HEK293 (cell line): ENCODE data around the gene TNFRSF8.

Source experiments
- BCL11A ChIP-seq: fragments of 450-650 bp; formaldehyde crosslinking; IDR thresholded peaks from 2 replicates; pipeline ENCODE4 v1.5.1; 2016; ENCODE audit warnings: low read depth, missing biosample characterization, missing genetic modification characterization
- PRDM4 ChIP-seq: fragments of 450-650 bp; formaldehyde crosslinking; IDR thresholded peaks from 2 replicates; pipeline ENCODE4 v1.5.1; 2017; ENCODE audit warnings: missing biosample characterization, missing genetic modification characterization
- RBAK ChIP-seq: fragments of 450-650 bp; formaldehyde crosslinking; IDR thresholded peaks from 2 replicates; pipeline ENCODE4 v1.5.1; 2016; ENCODE audit warnings: missing biosample characterization, missing genetic modification characterization
- ZBTB11 ChIP-seq: fragments of 450-650 bp; formaldehyde crosslinking; conservative IDR thresholded peaks from 2 replicates; pipeline ENCODE4 v1.5.1; 2016; ENCODE audit warnings: low read depth, missing biosample characterization, missing genetic modification characterization
- ZBTB7A ChIP-seq: fragments of 450-650 bp; formaldehyde crosslinking; IDR thresholded peaks from 2 replicates; pipeline ENCODE4 v1.5.1; 2016; ENCODE audit warnings: low read depth, missing biosample characterization, missing genetic modification characterization
- ZEB2 ChIP-seq: fragments of 450-650 bp; formaldehyde crosslinking; IDR thresholded peaks from 2 replicates; pipeline ENCODE4 v1.5.1; 2016; ENCODE audit warnings: missing biosample characterization, missing genetic modification characterization
- ZNF211 ChIP-seq: fragments of 450-650 bp; formaldehyde crosslinking; IDR thresholded peaks from 2 replicates; pipeline ENCODE4 v1.5.1; 2016; ENCODE audit warnings: low read depth, missing biosample characterization, missing genetic modification characterization
- ZNF274 ChIP-seq, 2 experiments: fragments of 200-500 bp in 1 of 2; fragments of 450-650 bp in 1 of 2; sonication (Bioruptor generic) in 1 of 2; formaldehyde crosslinking in 1 of 2; IDR thresholded peaks; 2 replicates each; pipeline versions ENCODE4 v1.5.1 to v1.6.1; 2014 to 2016; ENCODE audit warnings: borderline replicate concordance in 1 of 2, inconsistent platforms in 1 of 2, low read length in 1 of 2, missing biosample characterization in 1 of 2, missing genetic modification characterization in 1 of 2
- TF ChIP-seq, protein P1 (sequence below): fragments of 450-650 bp; formaldehyde crosslinking; optimal IDR thresholded peaks from 2 replicates; pipeline ENCODE3; 2016; ENCODE audit warnings: missing biosample characterization, mild to moderate bottlenecking, missing genetic modification characterization
- TF ChIP-seq, protein P2 (sequence below): fragments of 450-650 bp; formaldehyde crosslinking; IDR thresholded peaks from 2 replicates; pipeline ENCODE4 v1.5.1; 2016; ENCODE audit warnings: missing biosample characterization, missing genetic modification characterization
- TF ChIP-seq, protein P3 (sequence below): fragments of 450-650 bp; IDR thresholded peaks from 2 replicates; pipeline ENCODE4 v1.5.1; 2018; ENCODE audit warnings: missing biosample characterization, missing genetic modification characterization
- TF ChIP-seq, protein P4 (sequence below): fragments of 450-650 bp; formaldehyde crosslinking; IDR thresholded peaks from 2 replicates; pipeline ENCODE4 v1.5.1; 2016; ENCODE audit warnings: missing biosample characterization, missing genetic modification characterization

DNA sequence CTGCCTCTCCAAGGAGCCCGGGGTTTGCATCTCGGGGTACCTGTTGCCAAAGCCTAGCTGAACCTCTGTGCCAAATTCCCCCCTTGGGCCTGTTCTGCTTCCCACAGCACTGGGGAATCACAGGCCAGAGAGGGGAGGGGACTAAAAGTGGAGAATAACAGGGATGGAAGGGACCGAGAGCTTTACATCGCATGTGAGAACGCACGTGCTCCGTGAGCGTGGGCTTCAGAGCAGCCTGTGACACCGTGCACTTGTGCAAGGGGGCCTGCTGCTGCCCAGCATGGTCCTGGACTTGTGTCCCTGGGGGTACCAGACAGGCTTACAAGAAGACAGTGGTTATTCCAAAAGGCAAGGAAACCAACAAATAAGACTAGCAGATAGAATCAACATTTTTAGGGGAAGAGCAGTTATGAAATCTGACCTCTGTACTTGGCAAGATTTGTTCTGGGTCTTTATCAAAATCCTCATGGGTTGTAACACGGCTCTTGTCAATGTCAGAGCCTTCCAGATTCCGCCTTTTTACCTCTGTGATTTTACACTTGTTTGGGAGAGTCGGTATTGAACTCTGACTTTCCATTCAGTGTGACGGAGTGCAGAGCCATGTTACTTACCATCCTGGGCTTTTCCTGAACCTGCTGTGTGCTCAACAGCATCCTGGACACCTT is 67.5 kb downstream of the TNFRSF8 start:
- no peak for TF ChIP-seq ZBTB7A (tag by site-specific recombination)
- TF ChIP-seq, protein P1, sequence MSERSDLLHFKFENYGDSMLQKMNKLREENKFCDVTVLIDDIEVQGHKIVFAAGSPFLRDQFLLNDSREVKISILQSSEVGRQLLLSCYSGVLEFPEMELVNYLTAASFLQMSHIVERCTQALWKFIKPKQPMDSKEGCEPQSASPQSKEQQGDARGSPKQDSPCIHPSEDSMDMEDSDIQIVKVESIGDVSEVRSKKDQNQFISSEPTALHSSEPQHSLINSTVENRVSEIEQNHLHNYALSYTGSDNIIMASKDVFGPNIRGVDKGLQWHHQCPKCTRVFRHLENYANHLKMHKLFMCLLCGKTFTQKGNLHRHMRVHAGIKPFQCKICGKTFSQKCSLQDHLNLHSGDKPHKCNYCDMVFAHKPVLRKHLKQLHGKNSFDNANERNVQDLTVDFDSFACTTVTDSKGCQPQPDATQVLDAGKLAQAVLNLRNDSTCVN (tag by site-specific recombination): no peak
- TF ChIP-seq, protein P2, sequence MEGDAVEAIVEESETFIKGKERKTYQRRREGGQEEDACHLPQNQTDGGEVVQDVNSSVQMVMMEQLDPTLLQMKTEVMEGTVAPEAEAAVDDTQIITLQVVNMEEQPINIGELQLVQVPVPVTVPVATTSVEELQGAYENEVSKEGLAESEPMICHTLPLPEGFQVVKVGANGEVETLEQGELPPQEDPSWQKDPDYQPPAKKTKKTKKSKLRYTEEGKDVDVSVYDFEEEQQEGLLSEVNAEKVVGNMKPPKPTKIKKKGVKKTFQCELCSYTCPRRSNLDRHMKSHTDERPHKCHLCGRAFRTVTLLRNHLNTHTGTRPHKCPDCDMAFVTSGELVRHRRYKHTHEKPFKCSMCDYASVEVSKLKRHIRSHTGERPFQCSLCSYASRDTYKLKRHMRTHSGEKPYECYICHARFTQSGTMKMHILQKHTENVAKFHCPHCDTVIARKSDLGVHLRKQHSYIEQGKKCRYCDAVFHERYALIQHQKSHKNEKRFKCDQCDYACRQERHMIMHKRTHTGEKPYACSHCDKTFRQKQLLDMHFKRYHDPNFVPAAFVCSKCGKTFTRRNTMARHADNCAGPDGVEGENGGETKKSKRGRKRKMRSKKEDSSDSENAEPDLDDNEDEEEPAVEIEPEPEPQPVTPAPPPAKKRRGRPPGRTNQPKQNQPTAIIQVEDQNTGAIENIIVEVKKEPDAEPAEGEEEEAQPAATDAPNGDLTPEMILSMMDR: no peak
- TF ChIP-seq BCL11A (tag by site-specific recombination): no peak
- no peak for TF ChIP-seq RBAK (tag by site-specific recombination)
- no peak for TF ChIP-seq ZNF211 (tag by site-specific recombination)
- TF ChIP-seq ZEB2: no peak
- no peak for TF ChIP-seq ZNF274 (IDR thresholded peaks at IDR 0.05; ENCODE audit: low read length)
- no peak for TF ChIP-seq ZNF274 (tag by site-specific recombination; IDR thresholded peaks at IDR 0.05; ENCODE audit: borderline replicate concordance)
- TF ChIP-seq ZBTB11 (tag by site-specific recombination): no peak
- TF ChIP-seq, protein P3, sequence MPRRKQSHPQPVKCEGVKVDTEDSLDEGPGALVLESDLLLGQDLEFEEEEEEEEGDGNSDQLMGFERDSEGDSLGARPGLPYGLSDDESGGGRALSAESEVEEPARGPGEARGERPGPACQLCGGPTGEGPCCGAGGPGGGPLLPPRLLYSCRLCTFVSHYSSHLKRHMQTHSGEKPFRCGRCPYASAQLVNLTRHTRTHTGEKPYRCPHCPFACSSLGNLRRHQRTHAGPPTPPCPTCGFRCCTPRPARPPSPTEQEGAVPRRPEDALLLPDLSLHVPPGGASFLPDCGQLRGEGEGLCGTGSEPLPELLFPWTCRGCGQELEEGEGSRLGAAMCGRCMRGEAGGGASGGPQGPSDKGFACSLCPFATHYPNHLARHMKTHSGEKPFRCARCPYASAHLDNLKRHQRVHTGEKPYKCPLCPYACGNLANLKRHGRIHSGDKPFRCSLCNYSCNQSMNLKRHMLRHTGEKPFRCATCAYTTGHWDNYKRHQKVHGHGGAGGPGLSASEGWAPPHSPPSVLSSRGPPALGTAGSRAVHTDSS (tag by site-specific recombination): no peak
- TF ChIP-seq, protein P4, sequence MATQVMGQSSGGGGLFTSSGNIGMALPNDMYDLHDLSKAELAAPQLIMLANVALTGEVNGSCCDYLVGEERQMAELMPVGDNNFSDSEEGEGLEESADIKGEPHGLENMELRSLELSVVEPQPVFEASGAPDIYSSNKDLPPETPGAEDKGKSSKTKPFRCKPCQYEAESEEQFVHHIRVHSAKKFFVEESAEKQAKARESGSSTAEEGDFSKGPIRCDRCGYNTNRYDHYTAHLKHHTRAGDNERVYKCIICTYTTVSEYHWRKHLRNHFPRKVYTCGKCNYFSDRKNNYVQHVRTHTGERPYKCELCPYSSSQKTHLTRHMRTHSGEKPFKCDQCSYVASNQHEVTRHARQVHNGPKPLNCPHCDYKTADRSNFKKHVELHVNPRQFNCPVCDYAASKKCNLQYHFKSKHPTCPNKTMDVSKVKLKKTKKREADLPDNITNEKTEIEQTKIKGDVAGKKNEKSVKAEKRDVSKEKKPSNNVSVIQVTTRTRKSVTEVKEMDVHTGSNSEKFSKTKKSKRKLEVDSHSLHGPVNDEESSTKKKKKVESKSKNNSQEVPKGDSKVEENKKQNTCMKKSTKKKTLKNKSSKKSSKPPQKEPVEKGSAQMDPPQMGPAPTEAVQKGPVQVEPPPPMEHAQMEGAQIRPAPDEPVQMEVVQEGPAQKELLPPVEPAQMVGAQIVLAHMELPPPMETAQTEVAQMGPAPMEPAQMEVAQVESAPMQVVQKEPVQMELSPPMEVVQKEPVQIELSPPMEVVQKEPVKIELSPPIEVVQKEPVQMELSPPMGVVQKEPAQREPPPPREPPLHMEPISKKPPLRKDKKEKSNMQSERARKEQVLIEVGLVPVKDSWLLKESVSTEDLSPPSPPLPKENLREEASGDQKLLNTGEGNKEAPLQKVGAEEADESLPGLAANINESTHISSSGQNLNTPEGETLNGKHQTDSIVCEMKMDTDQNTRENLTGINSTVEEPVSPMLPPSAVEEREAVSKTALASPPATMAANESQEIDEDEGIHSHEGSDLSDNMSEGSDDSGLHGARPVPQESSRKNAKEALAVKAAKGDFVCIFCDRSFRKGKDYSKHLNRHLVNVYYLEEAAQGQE (tag by site-specific recombination): no peak
- no peak for TF ChIP-seq PRDM4 (tag by site-specific recombination)
